NCI-H446 (cell line): Measurements from ENCODE around the gene IL1RAPL1.
"Not testable (repeated sequence)": the region's sequence is repeated elsewhere in the genome, so short reads cannot be mapped to it uniquely, and the experiment has no call there.

ENCODE experiments used
- DNase-seq, 2 experiments: peaks; one replicate each; lab custom pipeline; 2025; lab: John Stamatoyannopoulos, UW

Gene IL1RAPL1

DNA sequence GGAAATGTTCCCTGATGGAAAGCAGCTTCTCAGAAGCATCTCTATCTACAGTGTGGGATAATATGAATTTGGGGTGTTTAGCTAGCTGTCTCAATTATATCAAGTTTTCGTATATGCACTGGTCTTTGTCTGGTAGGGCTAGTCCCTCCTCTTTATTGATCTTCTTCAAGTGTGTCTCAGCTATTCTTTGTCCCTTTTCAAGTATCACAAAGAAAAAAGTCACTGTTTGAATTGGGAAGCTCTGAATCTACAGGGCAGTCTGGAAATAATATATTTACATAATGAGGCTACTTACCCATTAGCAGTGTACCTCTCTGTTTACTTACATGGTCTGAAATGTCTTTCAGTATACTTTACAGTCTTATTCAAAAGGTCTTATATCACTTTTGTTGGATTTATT lies 526.0 kb downstream of the IL1RAPL1 start:
- no peak for DNase-seq

DNA sequence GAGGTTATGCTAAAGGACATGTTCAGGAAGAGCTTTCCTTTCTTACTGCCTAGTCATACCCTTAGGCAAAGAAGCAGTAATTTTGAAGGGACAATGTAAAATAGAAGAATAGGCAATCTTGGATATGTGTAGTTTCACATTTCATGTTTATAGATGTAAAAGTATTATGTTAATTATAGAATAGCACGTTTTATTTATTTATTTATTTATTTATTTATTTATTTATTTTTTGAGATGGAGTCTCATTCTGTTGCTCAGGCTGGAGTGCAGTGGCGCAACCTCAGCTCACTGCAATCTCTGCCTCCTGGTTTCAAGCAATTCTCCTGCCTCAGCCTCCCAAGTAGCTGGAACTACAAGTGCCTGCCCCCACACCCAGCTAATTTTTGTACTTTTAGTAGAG lies 535.6 kb downstream of the IL1RAPL1 start:
- not testable (repeated sequence) for DNase-seq

DNA sequence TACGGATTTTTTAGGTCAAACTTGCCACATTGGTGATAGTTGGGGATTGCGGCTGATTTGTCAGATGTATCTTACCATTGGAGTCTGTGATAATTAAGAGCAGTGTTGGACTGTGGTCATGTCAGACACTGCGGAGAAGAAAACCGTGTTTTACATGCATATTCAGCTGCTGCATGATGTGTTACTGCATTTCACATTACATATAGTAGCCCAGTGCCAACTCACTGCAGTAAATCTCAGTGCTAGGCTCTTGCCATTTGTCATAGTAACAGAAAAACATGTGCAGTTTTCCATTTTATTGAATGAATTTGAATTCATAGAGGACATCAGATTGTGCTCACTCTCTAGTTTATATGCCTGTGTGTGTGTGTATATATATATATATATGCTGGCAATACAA lies 543.7 kb downstream of the IL1RAPL1 start:
- no peak for DNase-seq

DNA sequence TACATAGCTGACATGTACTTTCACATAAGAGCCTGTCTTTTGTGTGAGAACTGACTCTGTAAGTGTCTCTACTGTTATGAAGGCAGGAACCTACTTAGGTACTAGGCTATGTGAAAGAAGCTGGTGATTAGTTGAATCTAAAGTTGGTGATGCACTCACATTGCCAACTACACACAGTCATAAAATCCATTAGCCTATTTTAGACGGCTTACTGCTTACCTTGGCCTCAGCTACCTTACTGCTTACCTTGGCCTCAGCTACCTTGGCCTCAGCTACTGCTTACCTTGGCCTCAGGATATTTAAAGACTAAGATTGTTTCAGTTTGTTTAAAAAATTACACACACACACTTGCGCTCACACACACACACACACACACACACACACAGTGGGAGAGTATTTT lies 549.7 kb downstream of the IL1RAPL1 start:
- no peak for DNase-seq

DNA sequence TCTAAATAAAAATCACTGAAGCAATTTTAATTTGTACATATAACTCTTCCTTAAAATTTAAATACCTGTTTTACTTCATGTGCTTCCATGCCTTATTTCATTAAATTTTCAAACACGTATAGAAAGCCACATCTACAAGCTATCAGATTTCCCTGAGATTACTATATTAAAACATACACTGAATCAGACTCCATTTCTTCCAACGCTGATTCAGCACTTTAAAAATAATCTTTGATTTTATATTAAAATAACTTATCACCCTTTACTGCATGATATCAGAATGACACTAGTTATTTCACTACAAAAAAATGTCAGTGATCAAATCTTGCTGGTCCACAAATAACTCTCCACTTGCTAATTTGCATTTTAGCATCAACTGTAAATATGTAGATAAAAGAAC lies 550.8 kb downstream of the IL1RAPL1 start:
- no peak for DNase-seq

DNA sequence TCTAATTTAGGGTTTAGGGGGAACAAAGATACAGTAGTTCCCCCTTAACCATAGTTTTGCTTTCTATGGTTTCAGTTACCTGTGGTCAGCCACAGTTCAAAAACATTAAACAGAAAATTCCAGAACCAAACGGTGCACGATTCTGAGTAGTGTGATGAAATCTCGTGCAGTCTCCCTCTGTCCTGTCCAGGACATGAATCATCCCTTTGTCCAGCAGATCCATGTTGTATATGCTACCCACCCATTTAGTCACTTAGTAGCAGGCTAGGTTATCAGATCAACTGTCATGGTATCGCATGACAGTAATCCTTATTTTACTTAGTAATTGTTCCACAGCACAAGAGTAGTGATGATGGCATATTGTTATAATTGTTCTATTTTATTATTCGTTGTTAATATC lies 556.1 kb downstream of the IL1RAPL1 start:
- no peak for DNase-seq

DNA sequence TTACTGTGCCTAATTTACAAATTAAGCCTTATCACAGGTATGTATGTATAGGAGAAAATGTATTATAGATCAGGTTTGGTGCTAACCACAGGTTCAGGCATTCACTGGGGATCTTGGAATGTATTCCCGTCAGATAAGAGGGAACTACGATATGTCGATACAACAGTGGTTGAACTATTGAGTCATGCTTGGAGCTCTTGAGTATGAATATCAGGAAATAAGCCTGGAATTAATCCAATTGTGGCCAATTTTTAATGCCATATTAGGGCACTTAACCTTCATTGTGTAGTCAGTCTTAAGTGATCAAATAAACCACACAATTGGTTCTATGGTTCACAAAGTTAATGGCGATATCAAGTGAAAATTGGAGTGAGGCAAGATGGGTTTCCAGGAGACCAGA lies 556.5 kb downstream of the IL1RAPL1 start:
- no peak for DNase-seq

DNA sequence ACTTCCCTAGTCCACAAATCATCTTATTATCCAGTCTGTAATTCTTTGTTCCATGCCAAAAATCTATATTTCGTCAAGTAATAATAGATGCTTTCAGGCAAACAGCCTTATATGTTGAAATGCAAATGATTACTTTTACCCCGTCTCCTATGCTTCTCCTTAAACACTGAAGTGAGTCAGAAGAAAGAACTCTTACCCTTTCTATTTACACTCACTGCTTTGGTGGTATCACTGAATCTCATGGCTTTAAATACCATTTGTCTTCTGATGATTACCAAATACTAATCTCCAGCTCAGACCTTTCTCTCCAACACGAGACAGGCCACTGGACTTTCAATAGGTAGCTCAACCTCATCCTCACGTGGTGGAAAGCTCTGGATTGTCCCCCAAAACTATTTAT lies 558.1 kb downstream of the IL1RAPL1 start:
- DNase-seq: no peak

DNA sequence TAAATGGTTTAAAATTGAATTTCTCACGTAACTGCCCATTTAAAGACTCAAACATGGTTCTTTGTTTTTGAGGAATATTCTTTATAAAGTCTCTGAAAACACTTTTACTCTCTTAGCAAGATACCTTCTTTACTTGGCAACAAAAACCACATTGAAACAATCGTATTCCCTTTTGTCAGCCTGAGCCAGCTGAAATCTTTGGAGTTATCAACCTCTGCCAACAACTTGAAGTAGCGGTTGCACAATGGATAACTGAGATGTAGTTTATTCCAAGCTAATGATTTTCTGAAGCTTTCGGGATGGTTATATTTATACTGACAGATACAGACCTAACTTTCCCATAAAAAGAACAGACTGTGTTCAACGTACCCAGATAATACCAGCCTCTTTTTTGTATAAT lies 561.3 kb downstream of the IL1RAPL1 start:
- no peak for DNase-seq

DNA sequence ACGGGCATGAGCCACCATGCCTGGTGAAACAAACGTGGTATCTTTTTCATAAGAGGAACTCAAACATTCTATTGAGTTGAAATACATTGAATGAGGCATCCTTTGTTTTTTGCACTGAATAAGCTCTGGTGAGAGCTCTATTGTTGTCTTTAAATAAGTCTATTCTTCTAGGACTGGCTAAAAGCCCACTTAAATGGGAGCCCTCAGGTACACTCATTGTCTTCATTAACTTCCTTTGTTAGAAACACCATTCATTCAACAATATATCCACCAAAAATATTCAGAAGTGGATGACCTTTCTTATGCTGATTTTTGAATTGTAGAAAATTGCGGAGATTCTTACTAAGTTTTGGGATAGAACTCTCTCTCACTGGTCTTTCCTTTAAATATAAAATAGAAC lies 568.0 kb downstream of the IL1RAPL1 start:
- no peak for DNase-seq

DNA sequence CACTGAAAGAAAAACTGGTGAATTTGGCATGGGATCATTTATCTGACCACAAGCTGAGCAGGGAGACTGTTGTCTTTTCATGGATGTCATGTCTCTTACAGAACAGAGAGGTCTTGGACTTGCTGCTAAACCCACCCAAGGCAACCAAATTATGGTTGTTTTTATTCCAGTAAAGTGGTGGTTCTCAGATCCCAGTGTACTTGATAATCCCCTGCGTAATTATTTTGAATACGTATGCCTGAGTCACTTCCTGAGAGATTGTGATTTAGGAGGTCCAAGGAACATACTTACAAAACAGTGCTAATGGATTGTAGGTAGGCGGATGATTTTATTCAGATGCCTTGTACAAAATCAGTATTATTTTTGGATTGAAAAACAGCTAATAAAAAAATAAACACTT lies 585.6 kb downstream of the IL1RAPL1 start:
- no peak for DNase-seq

DNA sequence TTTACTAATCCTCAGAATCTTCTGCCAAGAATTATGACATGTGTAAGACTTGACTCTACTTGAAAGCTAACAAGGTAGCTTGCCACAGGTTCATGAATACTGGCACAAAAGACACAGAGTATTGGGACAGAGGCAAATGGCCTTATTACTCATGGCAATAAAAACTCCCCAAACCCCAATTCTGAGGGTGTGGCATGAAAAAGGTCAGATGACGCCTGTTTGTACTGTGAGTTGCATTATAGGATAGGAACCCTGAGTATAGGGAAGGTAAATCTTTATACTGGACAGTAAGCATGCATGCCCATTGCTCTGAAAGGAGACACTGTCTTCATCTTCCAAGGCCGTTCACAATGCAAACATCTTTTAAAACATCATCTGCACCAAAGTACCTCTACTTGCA lies 600.0 kb downstream of the IL1RAPL1 start:
- no peak for DNase-seq

DNA sequence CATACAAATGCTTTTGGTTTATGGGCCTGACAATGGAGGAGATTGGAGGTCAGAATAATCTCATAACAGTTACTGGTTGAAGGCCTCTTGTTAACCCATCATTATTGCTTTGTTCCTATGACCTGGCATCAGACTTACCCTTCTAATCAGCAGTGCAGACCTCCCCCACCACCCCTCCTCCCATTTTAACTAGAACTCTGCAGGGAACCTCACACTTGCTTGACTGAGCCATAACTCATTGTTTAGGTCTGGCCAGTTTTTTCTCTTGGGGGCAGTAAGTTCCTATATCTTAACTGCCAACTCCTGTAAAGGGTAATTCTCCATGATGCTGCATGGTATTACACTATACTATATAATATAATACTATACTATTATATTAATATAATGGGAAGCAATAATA lies 609.3 kb downstream of the IL1RAPL1 start:
- DNase-seq: no peak

DNA sequence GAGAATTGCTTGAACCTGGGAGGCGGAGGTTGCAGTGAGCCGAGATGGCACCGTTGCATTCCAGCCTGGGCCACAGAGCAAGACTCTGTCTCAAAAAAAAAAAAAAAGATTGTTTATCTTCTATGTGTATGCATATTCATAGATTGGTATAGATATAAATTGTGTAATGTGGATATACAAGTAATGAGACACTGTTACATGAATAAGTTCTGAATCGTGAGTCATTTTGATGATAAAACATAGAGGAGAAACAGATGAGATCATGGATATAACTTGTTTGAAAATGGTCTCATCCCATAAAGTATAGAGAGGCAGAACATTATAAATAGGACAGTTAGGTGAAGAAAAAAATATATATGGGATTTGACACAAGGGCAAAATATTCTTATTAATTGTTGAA lies 628.0 kb downstream of the IL1RAPL1 start:
- no peak for DNase-seq

DNA sequence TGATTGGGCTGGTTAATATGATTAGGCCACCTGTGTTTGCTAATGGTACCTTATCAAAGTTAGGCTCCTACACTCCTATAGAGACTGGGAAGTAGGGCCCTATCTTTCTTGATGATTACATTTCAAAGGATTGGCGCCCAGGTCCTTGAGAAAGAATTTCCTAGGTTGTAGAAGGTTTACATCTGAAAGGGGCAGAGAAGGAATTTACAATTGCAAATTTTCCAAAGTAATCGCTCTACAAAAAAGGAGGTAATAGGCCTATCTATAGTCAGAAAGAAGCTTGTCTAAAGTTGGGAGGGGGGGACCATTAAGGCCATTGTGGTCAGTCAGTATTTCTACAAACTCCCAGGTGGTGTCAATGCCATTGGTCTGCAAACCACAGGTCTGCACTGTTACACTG lies 638.4 kb downstream of the IL1RAPL1 start:
- DNase-seq: no peak

DNA sequence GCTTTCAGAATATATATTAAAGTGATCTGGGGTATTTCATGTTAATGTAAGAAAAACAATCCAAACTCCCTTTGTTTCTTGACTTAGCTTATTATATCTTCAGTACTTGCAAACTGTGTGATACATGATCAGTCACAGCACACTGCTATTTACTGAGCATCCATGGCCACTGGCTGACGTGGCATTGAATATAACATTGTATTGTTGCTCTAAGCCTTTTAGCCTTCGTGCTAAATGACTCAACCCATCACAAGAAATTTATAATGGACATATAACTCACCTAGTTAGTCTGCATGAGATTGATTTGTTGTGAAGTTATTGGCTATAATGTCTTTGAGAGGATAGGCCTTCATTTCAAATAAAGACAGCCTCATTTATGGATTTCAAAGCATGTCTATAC lies 642.6 kb downstream of the IL1RAPL1 start:
- no peak for DNase-seq

DNA sequence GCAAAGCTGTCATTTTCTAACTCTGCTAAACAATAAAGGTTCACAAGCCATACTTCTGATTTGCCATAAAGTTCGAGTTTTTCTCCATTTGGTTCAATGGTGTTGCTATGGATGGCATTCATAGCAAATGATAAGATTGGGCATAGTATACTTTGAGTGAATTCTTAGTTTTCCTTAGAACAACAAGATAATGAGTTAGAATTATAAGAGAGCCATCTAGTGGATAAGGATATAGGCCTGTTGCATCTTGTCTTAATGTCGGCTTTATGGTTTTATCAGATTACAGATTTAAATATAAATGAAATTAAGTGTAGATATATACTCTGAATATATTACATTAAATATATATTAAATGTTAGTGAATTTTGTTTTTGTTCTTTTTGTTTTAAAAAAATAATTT lies 644.6 kb downstream of the IL1RAPL1 start:
- DNase-seq: no peak

DNA sequence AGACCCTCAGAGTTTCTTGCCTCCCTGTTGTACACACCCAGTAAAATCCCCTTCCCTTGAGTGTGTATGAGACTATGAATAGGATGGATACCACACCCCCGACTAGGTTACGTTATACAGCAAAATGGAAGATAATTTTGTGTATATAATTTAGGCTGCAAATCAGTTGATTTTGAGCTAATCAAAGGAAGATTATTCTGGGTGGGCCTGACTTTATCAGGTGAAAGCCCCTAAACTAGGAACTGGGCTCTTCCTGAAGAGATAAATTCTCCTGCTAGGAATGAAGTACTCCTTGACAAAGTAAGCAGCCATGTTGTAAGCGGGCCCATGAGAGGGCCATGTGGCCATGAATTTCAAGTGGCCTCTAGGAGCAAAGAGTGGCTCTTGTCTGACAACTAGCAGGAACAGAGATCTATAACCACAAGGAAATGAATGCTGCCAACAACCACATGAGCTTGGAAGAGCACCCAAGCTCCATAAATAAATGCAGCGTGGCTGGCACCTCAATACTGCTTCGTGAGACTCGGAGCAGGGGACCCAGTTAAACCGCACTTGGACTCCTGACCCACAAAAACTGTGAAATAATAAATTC lies 646.4 kb downstream of the IL1RAPL1 start:
- no peak for DNase-seq

DNA sequence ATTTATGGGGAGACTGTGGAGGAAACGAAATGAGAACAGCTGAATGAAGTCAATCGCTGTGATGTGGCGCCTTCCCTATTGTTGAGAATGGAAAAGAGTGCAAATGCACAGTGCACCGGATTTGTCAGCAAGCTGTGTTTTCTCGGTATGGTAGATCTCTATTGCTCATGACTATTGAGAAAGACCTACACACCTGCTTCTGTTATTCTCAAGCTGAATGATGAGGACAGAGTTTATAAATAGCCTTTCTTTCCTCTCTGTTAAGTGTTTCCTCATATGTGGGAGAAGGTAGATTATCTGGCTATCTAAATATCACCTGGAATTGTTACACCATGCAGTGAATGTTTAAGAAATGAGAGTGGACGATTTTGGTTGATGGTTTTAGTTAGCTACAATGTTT lies 650.7 kb downstream of the IL1RAPL1 start:
- no peak for DNase-seq

DNA sequence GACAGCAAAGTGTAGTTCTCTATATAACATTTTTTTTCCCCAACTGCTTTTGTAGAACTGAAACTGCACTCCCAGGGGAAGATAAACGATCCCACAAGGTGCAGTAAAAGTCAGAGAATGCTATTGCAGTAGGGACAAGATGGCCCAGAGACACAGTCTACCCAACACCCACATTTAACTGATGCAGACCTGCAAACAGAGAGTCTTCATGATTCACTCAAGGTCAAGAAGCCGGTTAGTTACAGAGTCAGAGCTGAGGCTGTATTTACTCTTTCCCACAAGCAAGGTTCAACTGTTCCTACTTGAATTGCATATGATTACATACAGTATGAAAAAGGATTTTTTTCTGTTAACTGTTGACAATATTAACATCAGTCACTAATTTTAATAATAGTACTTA lies 654.6 kb downstream of the IL1RAPL1 start:
- no peak for DNase-seq

DNA sequence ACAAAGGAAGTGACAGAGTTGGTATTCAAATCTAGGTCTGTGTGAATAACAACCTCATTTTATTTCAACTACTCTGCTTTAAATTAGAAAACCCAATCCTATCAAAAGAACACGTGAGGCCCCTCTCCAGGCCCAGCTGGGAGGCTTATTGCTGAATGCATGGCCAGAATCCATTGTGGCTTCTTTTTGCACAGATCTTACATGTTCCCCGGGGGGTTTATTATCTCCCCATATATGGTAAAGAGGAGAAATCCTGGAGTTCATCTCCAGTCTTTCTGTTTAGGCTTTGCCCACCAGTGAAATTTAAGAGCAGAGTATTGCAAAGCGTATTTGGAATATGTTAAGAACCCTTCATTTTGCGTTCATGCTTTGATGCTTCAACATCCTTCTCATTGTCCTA lies 655.6 kb downstream of the IL1RAPL1 start:
- DNase-seq: no peak

DNA sequence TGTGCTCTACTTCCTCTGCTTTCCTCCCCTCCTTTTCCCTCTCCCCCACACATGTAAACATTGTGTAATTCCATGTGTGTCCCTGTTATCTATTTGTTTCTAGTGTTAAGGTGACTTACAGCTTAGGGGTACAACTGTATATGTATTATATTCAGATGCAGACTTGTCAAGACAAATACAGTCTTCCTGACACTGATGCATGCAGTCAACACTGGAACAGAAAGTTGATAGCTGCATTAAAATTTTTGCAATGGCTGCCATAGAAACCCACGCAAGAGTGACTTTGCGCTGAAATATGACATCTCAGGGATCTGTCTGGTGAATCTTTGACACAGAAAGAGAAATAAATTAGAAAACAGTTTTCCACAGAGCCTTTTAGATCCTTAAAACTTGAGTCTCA lies 656.7 kb downstream of the IL1RAPL1 start:
- no peak for DNase-seq

DNA sequence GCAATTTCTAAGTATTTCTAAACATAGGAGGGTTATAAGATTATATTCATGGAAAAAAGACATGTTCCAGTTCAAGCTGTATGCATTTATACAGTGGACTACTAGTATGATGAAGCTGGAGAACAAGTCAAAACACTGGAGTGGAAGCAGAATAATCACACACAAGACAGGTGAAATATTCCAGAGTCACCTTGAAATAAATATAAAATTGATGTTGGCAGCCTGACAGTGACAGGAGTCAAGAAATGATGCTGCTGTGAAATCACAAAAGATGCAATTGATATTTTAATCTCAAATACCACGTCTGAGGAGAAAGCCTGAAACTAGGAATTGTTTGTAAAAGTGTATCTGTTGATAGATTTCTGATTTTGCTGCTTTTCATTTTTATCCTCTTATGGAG lies 667.3 kb downstream of the IL1RAPL1 start:
- DNase-seq: no peak

DNA sequence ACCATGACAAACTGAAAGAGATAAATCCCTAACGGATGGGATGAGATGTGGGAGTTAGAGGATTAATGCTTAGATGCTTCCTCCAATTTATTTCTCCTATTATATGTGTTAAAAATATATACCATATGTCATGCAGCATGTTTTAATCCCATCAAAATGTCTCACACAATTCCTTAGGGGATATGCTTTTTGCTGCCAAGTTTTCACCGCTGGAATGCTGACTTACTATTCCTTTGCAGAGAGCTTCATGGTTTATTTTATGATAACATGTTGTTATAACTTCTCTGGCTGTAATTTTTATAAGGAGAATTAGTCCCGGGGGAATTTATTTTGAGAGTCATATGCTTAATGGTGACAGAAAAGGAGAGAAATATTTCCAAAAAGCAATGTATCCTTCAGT lies 670.3 kb downstream of the IL1RAPL1 start:
- DNase-seq: no peak

DNA sequence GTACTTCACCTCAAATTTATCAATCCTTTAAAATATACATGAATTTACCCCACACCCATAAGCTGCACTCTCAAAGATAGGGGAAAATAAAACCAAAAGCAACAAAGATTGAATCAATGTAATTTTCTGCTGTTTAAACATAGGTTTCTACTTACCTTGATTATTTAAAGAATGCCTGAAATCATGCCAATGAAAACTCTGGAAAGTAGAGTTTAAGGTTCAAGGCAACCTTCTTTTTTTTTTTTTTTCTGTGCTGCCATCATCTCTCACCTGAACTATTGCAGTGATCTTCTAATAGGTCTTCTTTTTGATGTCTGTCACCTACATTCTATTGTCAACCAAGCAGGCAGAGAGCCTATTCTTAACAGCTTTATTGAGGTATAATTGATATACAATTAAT lies 682.1 kb downstream of the IL1RAPL1 start:
- no peak for DNase-seq
